ENCODE measurements around the gene SLC25A18. TPM values are rescaled to one million over a fixed set of nuclear protein-coding genes. Genes with fewer than 3 reads are reported as not detected.
"Not testable (repeated sequence)": the region's sequence is repeated elsewhere in the genome, so short reads cannot be mapped to it uniquely, and the experiment has no call there.

The SLC25A18 gene
- total RNA-seq, 2 donors from 2014 or later, result not detected

DNA sequence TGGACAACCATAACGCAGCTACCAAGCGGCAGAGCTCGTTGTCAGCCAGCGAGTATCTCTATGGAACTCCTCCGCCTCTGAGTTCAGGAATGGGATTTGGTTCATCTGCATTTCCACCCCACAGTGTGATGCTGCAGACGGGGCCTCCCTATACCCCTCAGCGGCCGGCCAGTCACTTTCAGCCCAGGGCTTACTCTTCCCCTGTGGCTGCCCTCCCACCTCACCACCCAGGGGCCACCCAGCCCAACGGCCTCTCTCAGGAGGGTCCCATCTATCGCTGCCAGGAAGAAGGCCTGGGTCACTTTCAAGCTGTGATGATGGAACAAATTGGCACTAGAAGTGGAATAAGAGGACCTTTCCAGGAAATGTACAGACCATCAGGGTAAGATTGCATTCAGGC is 14.1 kb upstream of the SLC25A18 start:
- H3K9me3 ChIP-seq (ENCODE audit: control insufficient read depth, low read length, poor library complexity, severe bottlenecking), result no peaks in the 10 kb centered on the region
- H3K36me3 Mint-ChIP-seq (ENCODE audit: low read depth), result no peaks in the 10 kb centered on the region
- H3K4me3 Mint-ChIP-seq, result no peak overlapping the region
- DNase-seq (no peak), ATAC-seq (no peak)
- H3K27ac Mint-ChIP-seq, result no peak overlapping the region
- no peaks in the 10 kb centered on the region for H3K4me1 Mint-ChIP-seq
- peaks cover 14% of the 10 kb centered on the region for H3K27me3 Mint-ChIP-seq

DNA sequence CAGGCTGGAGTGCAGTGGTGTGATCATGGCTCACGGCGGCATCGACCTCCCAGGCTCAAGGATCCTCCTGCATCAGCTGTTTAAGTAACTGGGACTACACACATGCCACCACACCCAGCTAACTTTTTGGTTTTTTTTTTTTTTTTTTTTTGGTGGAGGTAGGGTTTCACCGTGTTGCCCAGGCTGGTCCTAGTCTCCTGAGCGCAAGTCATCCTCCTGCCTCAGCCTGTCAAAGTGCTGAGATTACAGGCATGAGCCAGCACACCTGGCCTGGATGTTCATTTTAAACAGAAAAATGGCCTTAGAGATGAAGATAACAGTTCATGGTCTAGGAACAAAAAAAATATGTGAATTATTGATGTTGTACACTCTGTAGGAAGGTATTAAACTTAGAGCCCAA is 13.6 kb upstream of the SLC25A18 start:
- Mint-ChIP-seq H3K27ac (no peak overlapping the region), H3K27me3 (peaks cover 14% of the 10 kb centered on the region), H3K36me3 (ENCODE audit: low read depth) (no peaks in the 10 kb centered on the region), H3K4me3 (no peak overlapping the region), H3K4me1 (no peaks in the 10 kb centered on the region)
- no peak for ATAC-seq
- DNase-seq, result no peak
- no peaks in the 10 kb centered on the region for H3K9me3 ChIP-seq (ENCODE audit: control insufficient read depth, low read length, poor library complexity, severe bottlenecking)

DNA sequence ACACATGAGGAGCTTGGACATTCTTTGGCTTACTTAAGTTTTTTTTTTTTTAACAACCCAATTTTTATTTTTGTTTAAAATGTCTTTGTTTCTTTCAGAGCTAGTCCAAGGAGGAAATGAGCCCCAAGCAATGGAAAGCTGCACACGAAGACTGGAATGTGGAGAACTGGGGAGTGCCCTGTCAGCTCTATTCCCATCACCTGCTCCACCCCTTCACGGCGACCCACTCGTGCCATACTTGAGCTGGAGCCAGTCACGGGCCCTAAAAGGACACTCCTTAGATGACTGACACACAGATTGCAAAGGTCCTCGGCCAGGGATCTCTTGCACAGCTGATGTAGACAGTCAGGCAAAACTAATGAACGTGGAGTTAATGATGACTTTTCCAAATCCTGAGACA is 10.6 kb upstream of the SLC25A18 start:
- Mint-ChIP-seq H3K4me1 (no peaks in the 10 kb centered on the region), H3K27me3 (peaks cover 12% of the 10 kb centered on the region), H3K4me3 (no peak overlapping the region), H3K27ac (no peak overlapping the region), H3K36me3 (ENCODE audit: low read depth) (no peaks in the 10 kb centered on the region)
- DNase-seq (no peak), ATAC-seq (no peak)
- no peaks in the 10 kb centered on the region for H3K9me3 ChIP-seq (ENCODE audit: control insufficient read depth, low read length, poor library complexity, severe bottlenecking)

DNA sequence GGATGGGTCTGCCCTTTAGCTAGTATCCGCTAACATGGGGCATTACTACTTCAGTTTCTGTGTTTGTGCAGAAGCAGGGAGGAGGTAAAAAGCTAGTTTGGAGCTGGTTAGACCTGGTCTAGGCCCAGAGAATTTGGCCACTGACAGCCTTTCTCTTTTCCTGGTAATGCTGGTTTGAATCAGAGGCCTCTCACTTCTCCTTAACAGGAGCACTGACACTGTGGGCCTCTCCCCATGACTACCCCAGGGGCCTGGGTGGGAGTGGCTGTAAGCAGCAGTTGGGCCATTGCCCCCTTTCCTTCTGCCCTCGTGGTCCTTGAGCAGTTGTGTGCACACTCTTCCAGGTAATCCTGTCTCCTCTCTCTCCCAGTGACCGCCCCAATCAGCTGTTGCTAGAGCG is 8.5 kb upstream of the SLC25A18 start:
- H3K4me1 Mint-ChIP-seq, result no peaks in the 10 kb centered on the region
- no peaks in the 10 kb centered on the region for H3K9me3 ChIP-seq (ENCODE audit: control insufficient read depth, low read length, poor library complexity, severe bottlenecking)

GRCh38 chr22:17559188-17559587 is 4.1 kb upstream of the SLC25A18 start:
- no peak for DNase-seq
- Mint-ChIP-seq H3K27me3 (peaks cover 37% of the 10 kb centered on the region), H3K4me1 (no peaks in the 10 kb centered on the region), H3K36me3 (ENCODE audit: low read depth) (no peaks in the 10 kb centered on the region), H3K4me3 (no peak overlapping the region), H3K27ac (no peak overlapping the region)
- no peaks in the 10 kb centered on the region for H3K9me3 ChIP-seq (ENCODE audit: control insufficient read depth, low read length, poor library complexity, severe bottlenecking)
- ATAC-seq, result no peak

More for the DNA sequence above, 8.5 kb upstream of the SLC25A18 start:
- Mint-ChIP-seq H3K4me3 (no peak overlapping the region), H3K27ac (no peak overlapping the region), H3K27me3 (peaks cover 26% of the 10 kb centered on the region), H3K36me3 (ENCODE audit: low read depth) (no peaks in the 10 kb centered on the region)
- DNase-seq (no peak), ATAC-seq (no peak)

GRCh38 chr22:17563936-17564391 is 666 bp downstream of the SLC25A18 start:
- DNase-seq (no peak), ATAC-seq (no peak)
- H3K4me3 Mint-ChIP-seq, result no peak overlapping the region

GRCh38 chr22:17566016-17566687 is 2.9 kb downstream of the SLC25A18 start:
- not testable (repeated sequence) for H3K27ac Mint-ChIP-seq; H3K9me3 ChIP-seq (ENCODE audit: control insufficient read depth, low read length, poor library complexity, severe bottlenecking); H3K4me3 Mint-ChIP-seq; H3K36me3 Mint-ChIP-seq (ENCODE audit: low read depth); ATAC-seq; H3K4me1 Mint-ChIP-seq; DNase-seq
- H3K27me3 Mint-ChIP-seq, result peaks cover 34% of the 10 kb centered on the region

More at GRCh38 chr22:17563936-17564391, 666 bp downstream of the SLC25A18 start:
- H3K9me3 ChIP-seq (ENCODE audit: control insufficient read depth, low read length, poor library complexity, severe bottlenecking), result no peaks in the 10 kb centered on the region
- Mint-ChIP-seq H3K36me3 (ENCODE audit: low read depth) (peaks cover 2% of the 10 kb centered on the region), H3K27me3 (peaks cover 31% of the 10 kb centered on the region), H3K4me1 (no peaks in the 10 kb centered on the region), H3K27ac (no peak overlapping the region)

GRCh38 chr22:17566776-17567175 is 3.5 kb downstream of the SLC25A18 start:
- H3K27me3 Mint-ChIP-seq, result peaks cover 40% of the 10 kb centered on the region
- H3K9me3 ChIP-seq (ENCODE audit: control insufficient read depth, low read length, poor library complexity, severe bottlenecking), result no peaks in the 10 kb centered on the region
- DNase-seq (no peak), ATAC-seq (no peak)
- H3K4me1 Mint-ChIP-seq, result peaks cover 4% of the 10 kb centered on the region
- no peak overlapping the region for H3K27ac Mint-ChIP-seq
- peaks cover 2% of the 10 kb centered on the region for H3K36me3 Mint-ChIP-seq (ENCODE audit: low read depth)
- H3K4me3 Mint-ChIP-seq, result no peak overlapping the region

GRCh38 chr22:17569971-17570511 is 6.7 kb downstream of the SLC25A18 start:
- no peak for ATAC-seq
- Mint-ChIP-seq H3K4me3 (no peak overlapping the region), H3K36me3 (ENCODE audit: low read depth) (peaks cover 2% of the 10 kb centered on the region), H3K27me3 (peaks cover 27% of the 10 kb centered on the region), H3K4me1 (peaks cover 4% of the 10 kb centered on the region), H3K27ac (no peak overlapping the region)
- H3K9me3 ChIP-seq (ENCODE audit: control insufficient read depth, low read length, poor library complexity, severe bottlenecking), result no peaks in the 10 kb centered on the region
- no peak for DNase-seq

DNA sequence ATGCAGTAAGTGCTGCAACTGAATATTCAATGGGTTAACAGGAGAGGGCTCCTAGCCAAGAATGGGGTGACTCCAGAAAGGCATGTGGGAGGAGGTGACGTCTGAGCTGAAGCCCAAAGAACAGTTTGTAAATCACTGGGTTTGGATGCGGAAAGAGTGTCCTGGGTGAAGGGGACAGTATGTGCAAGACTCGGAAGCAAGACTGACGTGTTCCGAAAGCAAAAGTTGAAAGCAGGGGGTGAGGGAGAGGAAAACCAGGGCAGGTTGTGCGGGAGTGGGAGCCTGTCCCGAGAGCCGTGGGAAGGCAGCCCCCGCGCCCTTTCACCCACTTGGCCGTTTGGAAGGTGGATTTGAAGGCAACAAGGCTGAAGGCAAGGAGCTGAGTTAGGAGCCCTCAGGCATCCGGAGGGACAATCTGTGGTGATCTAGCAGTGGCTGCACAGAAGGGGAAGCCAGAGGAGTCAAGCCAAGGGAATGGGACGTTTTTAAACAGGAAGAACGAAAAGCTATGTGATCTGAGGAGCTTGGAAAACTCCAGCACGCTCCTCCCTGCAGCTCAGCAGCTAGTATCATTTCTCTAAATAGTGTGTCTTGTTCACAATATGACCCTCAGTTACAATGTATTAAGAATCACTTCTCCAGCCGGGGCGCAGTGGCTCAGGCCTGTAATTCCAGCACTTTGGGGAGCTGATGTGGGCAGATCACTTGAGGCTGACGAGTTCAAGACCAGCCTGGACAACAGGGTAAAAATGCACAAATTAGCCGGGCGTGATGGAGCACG is 7.7 kb downstream of the SLC25A18 start:
- peaks cover 4% of the 10 kb centered on the region for H3K4me1 Mint-ChIP-seq
- ATAC-seq, result no peak
- no peak overlapping the region for H3K27ac Mint-ChIP-seq
- no peaks in the 10 kb centered on the region for H3K9me3 ChIP-seq (ENCODE audit: control insufficient read depth, low read length, poor library complexity, severe bottlenecking)
- DNase-seq, result no peak
- no peak overlapping the region for H3K4me3 Mint-ChIP-seq
- peaks cover 27% of the 10 kb centered on the region for H3K27me3 Mint-ChIP-seq
- H3K36me3 Mint-ChIP-seq (ENCODE audit: low read depth), result peaks cover 2% of the 10 kb centered on the region

DNA sequence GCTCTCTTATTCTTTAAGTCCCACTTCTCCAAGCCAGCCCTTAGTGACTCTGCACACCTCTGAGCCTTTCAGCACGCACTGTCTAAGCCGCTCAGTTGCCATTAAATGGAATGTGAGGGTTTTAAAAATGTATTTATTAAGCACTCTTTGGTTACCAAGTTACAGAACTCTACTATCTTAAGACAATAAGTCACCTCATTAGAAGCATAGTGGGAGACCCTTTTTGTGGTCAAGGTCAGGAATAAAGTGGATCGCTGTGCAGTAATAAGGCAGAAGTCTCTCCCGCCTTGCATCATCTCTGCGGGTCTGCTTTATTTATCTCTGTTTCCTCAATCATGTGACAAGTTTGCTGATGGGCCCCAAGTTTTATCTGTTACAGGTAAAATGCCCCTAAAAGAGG is 11.9 kb downstream of the SLC25A18 start:
- Mint-ChIP-seq H3K36me3 (ENCODE audit: low read depth) (no peaks in the 10 kb centered on the region), H3K27me3 (peaks cover 18% of the 10 kb centered on the region), H3K27ac (no peak overlapping the region), H3K4me1 (peaks cover 4% of the 10 kb centered on the region), H3K4me3 (no peak overlapping the region)
- no peak for DNase-seq
- no peaks in the 10 kb centered on the region for H3K9me3 ChIP-seq (ENCODE audit: control insufficient read depth, low read length, poor library complexity, severe bottlenecking)
- no peak for ATAC-seq

DNA sequence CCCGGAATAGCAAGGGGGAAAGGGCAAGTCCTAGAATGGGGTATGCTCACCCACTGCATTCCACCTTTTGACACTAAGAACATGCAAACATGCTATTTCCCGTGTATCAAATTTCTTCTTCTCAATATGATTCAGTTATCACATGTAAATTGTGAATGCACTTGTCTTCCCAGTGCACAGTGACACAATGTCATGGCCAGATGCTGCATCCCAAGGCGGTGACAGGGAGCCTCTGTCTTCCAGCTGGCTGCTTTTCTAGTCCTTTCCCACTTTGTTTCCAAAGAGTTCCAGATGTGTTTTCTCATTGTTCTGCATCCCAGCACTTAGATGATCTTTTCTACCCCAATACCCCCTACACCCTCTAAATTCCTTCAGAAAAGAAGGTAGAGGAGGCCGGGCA is 12.4 kb downstream of the SLC25A18 start:
- ATAC-seq (no peak), DNase-seq (no peak)
- peaks cover 4% of the 10 kb centered on the region for H3K4me1 Mint-ChIP-seq
- H3K27ac Mint-ChIP-seq, result no peak overlapping the region
- H3K36me3 Mint-ChIP-seq (ENCODE audit: low read depth), result no peaks in the 10 kb centered on the region
- H3K4me3 Mint-ChIP-seq, result no peak overlapping the region
- H3K9me3 ChIP-seq (ENCODE audit: control insufficient read depth, low read length, poor library complexity, severe bottlenecking), result no peaks in the 10 kb centered on the region
- H3K27me3 Mint-ChIP-seq, result peaks cover 13% of the 10 kb centered on the region

GRCh38 chr22:17576470-17576869 is 13.2 kb downstream of the SLC25A18 start:
- Mint-ChIP-seq H3K27me3 (peaks cover 5% of the 10 kb centered on the region), H3K36me3 (ENCODE audit: low read depth) (no peaks in the 10 kb centered on the region), H3K4me1 (no peaks in the 10 kb centered on the region), H3K27ac (no peak overlapping the region), H3K4me3 (no peak overlapping the region)
- no peak for DNase-seq
- ATAC-seq, result no peak
- no peaks in the 10 kb centered on the region for H3K9me3 ChIP-seq (ENCODE audit: control insufficient read depth, low read length, poor library complexity, severe bottlenecking)

Measured in T-helper 17 cell (primary cell).